Trophoblast cell (in vitro differentiated cells and primary cell): Measurements from ENCODE around the gene CEBPG.

Source experiments
- DNase-seq, 2 donors: peaks; one replicate each; pipeline ENCODE4 v3.0.0-alpha.2; 2016
- H2AFZ ChIP-seq: 2 replicates; pipeline ENCODE4 v1.6.1; 2013; ENCODE audit warnings: low read length, moderate library complexity, mild to moderate bottlenecking; ENCODE audit not compliant: insufficient read depth, poor library complexity
- H2AK5ac ChIP-seq: 2 replicates; pipeline ENCODE4 v1.6.1; 2013; ENCODE audit warnings: mild to moderate bottlenecking, low read length
- H2BK120ac ChIP-seq: 2 replicates; pipeline ENCODE4 v1.6.1; 2013; ENCODE audit warnings: low read length, mild to moderate bottlenecking, moderate library complexity; ENCODE audit not compliant: insufficient read depth, poor library complexity
- H2BK12ac ChIP-seq: 2 replicates; pipeline ENCODE4 v1.6.1; 2013; ENCODE audit warnings: mild to moderate bottlenecking, low read length, moderate library complexity
- H2BK5ac ChIP-seq: 2 replicates; pipeline ENCODE4 v1.6.1; 2013; ENCODE audit warnings: low read length, low read depth, moderate library complexity, mild to moderate bottlenecking; ENCODE audit not compliant: poor library complexity
- H3K14ac ChIP-seq: 2 replicates; pipeline ENCODE4 v1.6.1; 2013; ENCODE audit warnings: mild to moderate bottlenecking, low read length
- H3K18ac ChIP-seq: 2 replicates; pipeline ENCODE4 v1.6.1; 2013; ENCODE audit warnings: mild to moderate bottlenecking, low read length
- H3K23ac ChIP-seq: 2 replicates; pipeline ENCODE4 v1.6.1; 2013; ENCODE audit warnings: low read length
- H3K27ac ChIP-seq: 2 replicates; pipeline ENCODE4 v1.5.1; 2013; ENCODE audit warnings: low read depth, mild to moderate bottlenecking, inconsistent platforms, low read length, moderate library complexity
- H3K27me3 ChIP-seq: 2 replicates; pipeline ENCODE4 v1.6.1; 2013; ENCODE audit warnings: inconsistent platforms, mild to moderate bottlenecking, low read length, moderate library complexity; ENCODE audit not compliant: insufficient read depth
- H3K36me3 ChIP-seq, 2 experiments: 1 replicate in 1 of 2; 2 replicates in 1 of 2; pipeline ENCODE4 v1.6.1; 2013; ENCODE audit warnings: low read length in 2 of 2, mild to moderate bottlenecking in 2 of 2, moderate library complexity in 1 of 2; ENCODE audit not compliant: insufficient read depth in 2 of 2, control insufficient read depth in 1 of 2
- H3K4ac ChIP-seq: 2 replicates; pipeline ENCODE4 v1.6.1; 2013; ENCODE audit warnings: low read depth, mild to moderate bottlenecking, low read length, moderate library complexity
- H3K4me1 ChIP-seq, 2 experiments: 1 replicate in 1 of 2; 2 replicates in 1 of 2; pipeline ENCODE4 v1.6.1; 2013; ENCODE audit warnings: low read length in 2 of 2, mild to moderate bottlenecking in 2 of 2, moderate library complexity in 1 of 2; ENCODE audit not compliant: insufficient read depth in 2 of 2, control insufficient read depth in 1 of 2
- H3K4me2 ChIP-seq: 2 replicates; pipeline ENCODE4 v1.6.1; 2013; ENCODE audit warnings: inconsistent platforms, mild to moderate bottlenecking, low read length, moderate library complexity
- H3K4me3 ChIP-seq: 2 replicates; pipeline ENCODE4 v1.5.1; 2013; ENCODE audit warnings: mild to moderate bottlenecking, low read depth, low read length, inconsistent platforms
- H3K79me1 ChIP-seq: one replicate; pipeline ENCODE4 v1.6.1; 2013; ENCODE audit warnings: low read length
- H3K79me2 ChIP-seq: 2 replicates; pipeline ENCODE4 v1.6.1; 2013; ENCODE audit warnings: low read length, mild to moderate bottlenecking; ENCODE audit not compliant: control insufficient read depth, insufficient read depth, poor library complexity
- H3K9ac ChIP-seq: 2 replicates; pipeline ENCODE4 v1.6.1; 2013; ENCODE audit warnings: mild to moderate bottlenecking, low read length
- H3K9me3 ChIP-seq: 2 replicates; pipeline ENCODE4 v1.6.1; 2013; ENCODE audit warnings: low read depth, mild to moderate bottlenecking, control low read depth, inconsistent platforms, low read length; ENCODE audit not compliant: insufficient read depth
- H4K12ac ChIP-seq: 2 replicates; pipeline ENCODE4 v1.6.1; 2013; ENCODE audit warnings: low read depth, mild to moderate bottlenecking, low read length, moderate library complexity
- H4K8ac ChIP-seq: 2 replicates; pipeline ENCODE4 v1.6.1; 2013; ENCODE audit warnings: low read depth, mild to moderate bottlenecking, low read length, moderate library complexity
- H4K91ac ChIP-seq: one replicate; pipeline ENCODE4 v1.6.1; 2013; ENCODE audit warnings: low read depth, mild to moderate bottlenecking, low read length, moderate library complexity
- WGBS: extraction: QIAGEN DNeasy Blood & Tissue Kit; methylation state at CpG from one replicate; pipeline ENCODE4 v1.1.7; 2013; ENCODE audit warnings: missing lambda C conversion rate; ENCODE audit not compliant: insufficient read length, insufficient coverage; ENCODE audit errors: extremely low coverage; 5-methylcytosine and 5-hydroxymethylcytosine counted together

CEBPG gene

DNA sequence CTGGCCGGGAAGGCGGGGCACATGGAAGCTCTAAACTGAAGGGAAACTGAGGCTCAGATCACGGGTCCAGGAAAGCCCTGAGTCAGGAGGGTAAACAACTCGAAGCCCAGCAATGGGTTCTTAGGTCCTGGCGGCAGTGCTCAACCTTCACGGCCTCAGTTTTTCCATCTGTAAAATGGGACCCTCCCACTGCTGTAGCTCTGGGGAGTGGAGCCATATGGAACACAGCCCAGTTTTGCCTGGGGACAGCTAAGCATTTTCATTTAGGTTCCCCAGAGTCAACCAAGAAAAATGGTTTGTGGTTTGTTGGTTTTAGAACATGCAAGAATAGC is 30.4 kb downstream of the CEBPG start:
- Histone ChIP-seq H3K4me2 (no peak overlapping the region), H2BK12ac (no peak overlapping the region), H2BK120ac (no peak overlapping the region), H3K27ac (no peak overlapping the region), H3K9me3 (no peaks in the 10 kb centered on the region), H3K23ac (no peak overlapping the region), H3K79me2 (no peaks in the 10 kb centered on the region), H3K36me3 (no peaks in the 10 kb centered on the region), H3K9ac (no peak overlapping the region), H3K4me3 (no peak overlapping the region), H2AFZ (no peak overlapping the region), H4K8ac (no peak overlapping the region), H4K91ac (no peak overlapping the region), H3K4me1 (peaks cover 0 to 2% of the 10 kb centered on the region in 2 experiments), H2AK5ac (no peak overlapping the region), H3K4ac (no peak overlapping the region), H4K12ac (no peak overlapping the region), H3K79me1 (no peaks in the 10 kb centered on the region), H2BK5ac (no peak overlapping the region), H3K14ac (no peak overlapping the region), H3K27me3 (no peaks in the 10 kb centered on the region), H3K18ac (no peak overlapping the region)
- WGBS, result no CpG with 5 or more reads among the region's 6 CpGs
- no peak for DNase-seq

DNA sequence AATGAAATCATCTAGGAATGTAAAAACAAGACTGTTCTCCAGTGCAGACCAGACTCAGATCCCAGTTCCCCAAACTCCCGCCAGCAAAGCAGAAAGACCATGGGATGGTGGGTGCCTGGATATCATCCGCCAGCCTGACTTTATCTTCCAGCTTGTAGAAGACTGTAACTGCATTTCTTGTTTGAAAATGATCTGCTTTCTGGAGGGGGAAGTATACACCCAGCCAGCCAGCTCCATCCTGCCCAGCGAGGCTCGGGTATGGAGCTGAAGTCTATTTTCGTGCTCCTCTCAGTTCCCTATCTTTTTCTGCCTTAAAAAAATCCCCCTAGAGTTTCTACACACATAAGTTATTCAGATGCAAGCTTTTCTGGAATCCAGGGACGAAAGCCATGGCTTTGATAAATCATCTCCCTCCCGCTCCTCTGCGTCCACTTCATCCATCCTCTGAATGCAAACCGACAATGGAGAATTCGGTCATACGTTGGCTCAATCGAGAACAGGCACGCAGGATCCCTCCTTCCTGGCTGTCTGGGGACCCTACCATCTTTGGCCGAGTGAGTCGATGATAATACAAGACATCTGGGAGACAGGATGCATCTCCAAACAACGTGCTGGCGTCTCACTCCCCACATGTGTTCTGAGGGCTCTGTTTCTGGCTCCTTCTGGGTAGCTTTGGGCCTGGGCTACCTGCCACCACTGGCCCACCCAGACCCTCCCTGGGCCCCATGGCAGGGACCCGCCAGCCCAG is 31.2 kb downstream of the CEBPG start:
- no peaks in the 10 kb centered on the region for H3K9me3 ChIP-seq
- no peaks in the 10 kb centered on the region for H3K36me3 ChIP-seq
- no peak overlapping the region for H2BK5ac ChIP-seq
- no peaks in the 10 kb centered on the region for H3K79me2 ChIP-seq
- H3K9ac ChIP-seq, result no peak overlapping the region
- no peaks in the 10 kb centered on the region for H3K79me1 ChIP-seq
- no peak overlapping the region for H3K23ac ChIP-seq
- H3K18ac ChIP-seq, result no peak overlapping the region
- no peak overlapping the region for H3K4me3 ChIP-seq
- no peak overlapping the region for H4K91ac ChIP-seq
- H3K4me1 ChIP-seq, result peaks cover 0 to 2% of the 10 kb centered on the region in 2 experiments
- no peak overlapping the region for H3K14ac ChIP-seq
- H3K4ac ChIP-seq, result no peak overlapping the region
- no peak overlapping the region for H4K12ac ChIP-seq
- no peak overlapping the region for H2AFZ ChIP-seq
- WGBS, result no CpG with 5 or more reads among the region's 18 CpGs
- DNase-seq, result no peak
- no peak overlapping the region for H2BK120ac ChIP-seq
- no peak overlapping the region for H4K8ac ChIP-seq
- H2BK12ac ChIP-seq, result no peak overlapping the region
- no peak overlapping the region for H2AK5ac ChIP-seq
- no peaks in the 10 kb centered on the region for H3K27me3 ChIP-seq
- H3K4me2 ChIP-seq, result no peak overlapping the region
- H3K27ac ChIP-seq, result no peak overlapping the region

GRCh38 chr19:33405254-33405552 is 31.7 kb downstream of the CEBPG start:
- no peak overlapping the region for H3K18ac ChIP-seq

GRCh38 chr19:33405553-33406461 is 32.3 kb downstream of the CEBPG start:
- Histone ChIP-seq H2BK5ac (no peak overlapping the region), H2BK12ac (no peak overlapping the region), H4K91ac (no peak overlapping the region), H4K12ac (no peak overlapping the region), H3K14ac (no peak overlapping the region), H3K18ac (no peak overlapping the region), H3K79me2 (no peaks in the 10 kb centered on the region), H3K4me2 (no peak overlapping the region), H2AFZ (no peak overlapping the region), H3K36me3 (peaks cover 0 to 2% of the 10 kb centered on the region in 2 experiments), H3K9ac (no peak overlapping the region), H2BK120ac (no peak overlapping the region), H2AK5ac (no peak overlapping the region), H3K4me1 (peaks cover 0 to 2% of the 10 kb centered on the region in 2 experiments), H3K27ac (no peak overlapping the region), H4K8ac (no peak overlapping the region), H3K23ac (no peak overlapping the region), H3K9me3 (no peaks in the 10 kb centered on the region), H3K27me3 (no peaks in the 10 kb centered on the region), H3K79me1 (no peaks in the 10 kb centered on the region), H3K4me3 (no peak overlapping the region), H3K4ac (no peak overlapping the region)
- no CpG with 5 or more reads among the region's 34 CpGs for WGBS
- DNase-seq, result no peak

More at GRCh38 chr19:33405254-33405552, 31.7 kb downstream of the CEBPG start:
- no peak overlapping the region for H2AFZ ChIP-seq
- H4K8ac ChIP-seq, result no peak overlapping the region
- H3K9me3 ChIP-seq, result no peaks in the 10 kb centered on the region
- no peak overlapping the region for H2BK12ac ChIP-seq
- no peak overlapping the region for H3K27ac ChIP-seq
- H3K4me1 ChIP-seq, result peaks cover 0 to 2% of the 10 kb centered on the region in 2 experiments
- H3K36me3 ChIP-seq, result peaks cover 0 to 2% of the 10 kb centered on the region in 2 experiments
- no peak overlapping the region for H2BK120ac ChIP-seq
- H3K79me2 ChIP-seq, result no peaks in the 10 kb centered on the region
- no peak for DNase-seq
- no peak overlapping the region for H2BK5ac ChIP-seq
- no peak overlapping the region for H3K4me3 ChIP-seq
- H3K79me1 ChIP-seq, result no peaks in the 10 kb centered on the region
- H4K12ac ChIP-seq, result no peak overlapping the region
- H3K4me2 ChIP-seq, result no peak overlapping the region
- no peak overlapping the region for H4K91ac ChIP-seq
- no CpG with 5 or more reads among the region's 8 CpGs for WGBS
- no peak overlapping the region for H3K9ac ChIP-seq
- no peak overlapping the region for H3K23ac ChIP-seq
- H3K14ac ChIP-seq, result no peak overlapping the region
- no peak overlapping the region for H3K4ac ChIP-seq
- no peak overlapping the region for H2AK5ac ChIP-seq
- no peaks in the 10 kb centered on the region for H3K27me3 ChIP-seq
